ENCODE measurements around the gene ADD1. TPM values are rescaled to one million over a fixed set of nuclear protein-coding genes. Genes with fewer than 3 reads are reported as not detected.
A peak's percentile ranks its signal among the peaks of the same experiment; 100 is the strongest.

ADD1 gene
- total and polyA plus RNA-seq, 2 of the 13 experiments (the other 11 are each of a cell fraction or from before 2014, with no cell fraction given) = 73.9 to 122 TPM

- TF ChIP-seq SMYD3 (CRISPR knock-in tag; IDR thresholded peaks at IDR 0.05) (no peak; the same call in 1 of the 2 replicates), SAP130 (CRISPR knock-in tag; IDR thresholded peaks at IDR 0.05; ENCODE audit: low read depth) (peak; percentile 76), ZFP82 (CRISPR knock-in tag; IDR thresholded peaks at IDR 0.05; ENCODE audit: borderline replicate concordance) (0 out of 2 replicates have a peak, but pooled peaks have one; percentile 22), ZNF331 (CRISPR knock-in tag; IDR thresholded peaks at IDR 0.05) (peak; percentile 41; the same call in 1 of the 2 replicates), FOXJ3 (CRISPR knock-in tag; IDR thresholded peaks at IDR 0.05; ENCODE audit: borderline replicate concordance) (no peak), ZNF563 (CRISPR knock-in tag; IDR thresholded peaks at IDR 0.05) (peak; percentile 76), SIN3A (IDR thresholded peaks at IDR 0.05; ENCODE audit: borderline replicate concordance, low read depth, low read length) (no peak; the same call in 1 of the 2 replicates), ZNF138 (CRISPR knock-in tag; IDR thresholded peaks at IDR 0.05; ENCODE audit: low read depth) (peak; percentile 24; the same call in 1 of the 2 replicates), ZNF251 (CRISPR knock-in tag; IDR thresholded peaks at IDR 0.05) (no peak), FOXK1 (CRISPR knock-in tag; IDR thresholded peaks at IDR 0.05; ENCODE audit: borderline replicate concordance, low read depth) (peak; percentile 65; the same call in 1 of the 2 replicates), ZHX2 (IDR thresholded peaks at IDR 0.05; ENCODE audit: low read depth) (0 out of 2 replicates have a peak, but pooled peaks have one; percentile 33), ZHX2 (CRISPR knock-in tag; IDR thresholded peaks at IDR 0.05; ENCODE audit: borderline replicate concordance) (no peak), ZNF777 (CRISPR knock-in tag; IDR thresholded peaks at IDR 0.05) (no peak), SMAD1 (CRISPR knock-in tag; IDR thresholded peaks at IDR 0.05; ENCODE audit: borderline replicate concordance, low read depth) (peak; percentile 77; the same call in 1 of the 2 replicates), POGZ (CRISPR knock-in tag; IDR thresholded peaks at IDR 0.05) (peak; percentile 61), ZBTB46 (CRISPR knock-in tag; IDR thresholded peaks at IDR 0.05; ENCODE audit: borderline replicate concordance) (no peak), ZNF501 (CRISPR knock-in tag; IDR thresholded peaks at IDR 0.05) (peak; percentile 81), MED13 (CRISPR knock-in tag; IDR thresholded peaks at IDR 0.05) (peak; percentile 38; the same call in 1 of the 2 replicates), ZNF274 (CRISPR knock-in tag; IDR thresholded peaks at IDR 0.05) (peak; percentile 79), NFRKB (IDR thresholded peaks at IDR 0.05) (no peak), ZFP41 (CRISPR knock-in tag; IDR thresholded peaks at IDR 0.05; ENCODE audit: borderline replicate concordance) (peak; percentile 26; the same call in 1 of the 2 replicates), HNF4G (IDR thresholded peaks at IDR 0.05; ENCODE audit: borderline replicate concordance, low read depth, low read length) (no peak), HNF4G (CRISPR knock-in tag; IDR thresholded peaks at IDR 0.05; ENCODE audit: borderline replicate concordance, low read depth) (peak; percentile 59; the same call in 1 of the 2 replicates), EEA1 (CRISPR knock-in tag; IDR thresholded peaks at IDR 0.05; ENCODE audit: borderline replicate concordance) (peak; percentile 86; the same call in 1 of the 2 replicates)
Observed at GRCh38 chr4:2843263-2843940, at the start of gene ADD1 (continued).
